Loucy (cell line): ENCODE data around the gene AIF1L.

Experiments
- H2AFZ ChIP-seq: fragments of 200-600 bp; sonication (generic); 2 replicates; pipeline ENCODE4 v1.6.0; 2016; ENCODE audit warnings: antibody characterized with exemption, mild to moderate bottlenecking, low read length, moderate library complexity
- H3F3A ChIP-seq: fragments of 200-600 bp; 2 replicates; pipeline ENCODE4 v1.6.0; 2016; ENCODE audit warnings: antibody characterized with exemption, low read depth, mild to moderate bottlenecking
- H3K27me3 ChIP-seq: fragments of 200-600 bp; sonication (generic); 2 replicates; pipeline ENCODE4 v1.6.1; 2014; ENCODE audit warnings: low read length, mild to moderate bottlenecking; ENCODE audit not compliant: insufficient read depth, poor library complexity, severe bottlenecking
- H3K36me3 ChIP-seq: fragments of 200-600 bp; sonication (generic); 2 replicates; pipeline ENCODE4 v1.6.1; 2016; ENCODE audit warnings: low read length; ENCODE audit not compliant: insufficient read depth
- H3K4me1 ChIP-seq: fragments of 200-600 bp; sonication (generic); 2 replicates; pipeline ENCODE4 v1.5.1; 2014; ENCODE audit warnings: low read length, mild to moderate bottlenecking; ENCODE audit not compliant: insufficient read depth, poor library complexity, severe bottlenecking
- H3K4me2 ChIP-seq: fragments of 200-600 bp; sonication (generic); 2 replicates; pipeline ENCODE4 v1.6.0; 2014; ENCODE audit warnings: antibody characterized with exemption, low read length, low read depth, mild to moderate bottlenecking; ENCODE audit not compliant: poor library complexity, severe bottlenecking
- H3K4me3 ChIP-seq: fragments of 200-600 bp; sonication (generic); 2 replicates; pipeline ENCODE4 v1.5.1; 2014; ENCODE audit warnings: low read length, mild to moderate bottlenecking, mixed read lengths; ENCODE audit not compliant: poor library complexity, severe bottlenecking
- H3K79me2 ChIP-seq: fragments of 200-600 bp; sonication (generic); 2 replicates; pipeline ENCODE4 v1.6.1; 2014; ENCODE audit warnings: low read length; ENCODE audit not compliant: insufficient read depth
- H3K9ac ChIP-seq: fragments of 200-600 bp; sonication (generic); 2 replicates; pipeline ENCODE4 v1.6.0; 2014; ENCODE audit warnings: mild to moderate bottlenecking, low read depth, low read length, moderate library complexity; ENCODE audit not compliant: poor library complexity, severe bottlenecking
- H3K9me2 ChIP-seq: fragments of 200-600 bp; sonication (generic); replicated peaks from 2 replicates; pipeline ENCODE4 v1.6.1; 2016; ENCODE audit warnings: low read depth, low read length, mixed read lengths
- H3K9me3 ChIP-seq: fragments of 200-600 bp; sonication (generic); 2 replicates; pipeline ENCODE4 v1.6.1; 2014; ENCODE audit warnings: mild to moderate bottlenecking, antibody characterized with exemption, low read length, low read depth; ENCODE audit not compliant: insufficient read depth
- H4K20me1 ChIP-seq: fragments of 200-600 bp; sonication (generic); 2 replicates; pipeline ENCODE4 v1.6.0; 2014; ENCODE audit warnings: antibody characterized with exemption, low read length, mild to moderate bottlenecking; ENCODE audit not compliant: insufficient read depth, poor library complexity, severe bottlenecking
- CTCF ChIP-seq: fragments of 200-600 bp; sonication (generic); conservative IDR thresholded peaks from 2 replicates; pipeline ENCODE4 v1.5.1; 2014; ENCODE audit warnings: mild to moderate bottlenecking, antibody characterized with exemption, low read length
- EZH2phosphoT487 ChIP-seq: fragments of 200-600 bp; IDR thresholded peaks from 2 replicates; pipeline ENCODE4 v1.6.1; 2018; ENCODE audit warnings: antibody characterized with exemption, mild to moderate bottlenecking, moderate library complexity, borderline replicate concordance

The AIF1L gene

GRCh38 chr9:131051592-131052517 lies 44.5 kb upstream of the AIF1L start:
- Histone ChIP-seq H4K20me1 (no peaks in the 10 kb centered on the region), H3F3A (no peaks in the 10 kb centered on the region), H3K4me1 (no peaks in the 10 kb centered on the region), H3K9ac (no peak overlapping the region), H3K9me3 (no peaks in the 10 kb centered on the region), H3K36me3 (no peaks in the 10 kb centered on the region), H3K4me2 (no peak overlapping the region), H3K4me3 (no peak overlapping the region), H3K27me3 (no peaks in the 10 kb centered on the region), H3K79me2 (no peaks in the 10 kb centered on the region), H3K9me2 (no peaks in the 10 kb centered on the region), H2AFZ (no peak overlapping the region)
- TF ChIP-seq EZH2phosphoT487 (no peak), CTCF (no peak)

- no peaks in the 10 kb centered on the region for H3K27me3 ChIP-seq
- no peak overlapping the region for H3K4me3 ChIP-seq
- H3K79me2 ChIP-seq = no peaks in the 10 kb centered on the region
- no peaks in the 10 kb centered on the region for H4K20me1 ChIP-seq
- H3K9ac ChIP-seq = no peak overlapping the region
- no peaks in the 10 kb centered on the region for H3K9me3 ChIP-seq
- H2AFZ ChIP-seq = no peak overlapping the region
- H3K4me2 ChIP-seq = no peak overlapping the region
- H3F3A ChIP-seq = no peaks in the 10 kb centered on the region
- no peaks in the 10 kb centered on the region for H3K36me3 ChIP-seq
- TF ChIP-seq CTCF = no peak
- TF ChIP-seq EZH2phosphoT487 = no peak
- no peaks in the 10 kb centered on the region for H3K4me1 ChIP-seq
- no peaks in the 10 kb centered on the region for H3K9me2 ChIP-seq
Observed at GRCh38 chr9:131053896-131054295, 42.4 kb upstream of the AIF1L start.

- H3K9me3 ChIP-seq = no peaks in the 10 kb centered on the region
- no peak overlapping the region for H3K4me3 ChIP-seq
Observed at GRCh38 chr9:131056781-131057506, 39.4 kb upstream of the AIF1L start.

More at GRCh38 chr9:131056781-131057506, 39.4 kb upstream of the AIF1L start:
- no peaks in the 10 kb centered on the region for H3K36me3 ChIP-seq
- H3K9ac ChIP-seq = no peak overlapping the region
- H3K4me1 ChIP-seq = no peaks in the 10 kb centered on the region
- H2AFZ ChIP-seq = no peak overlapping the region
- no peak for TF ChIP-seq CTCF
- TF ChIP-seq EZH2phosphoT487 = no peak
- H3K79me2 ChIP-seq = no peaks in the 10 kb centered on the region
- no peak overlapping the region for H3K4me2 ChIP-seq
- no peaks in the 10 kb centered on the region for H4K20me1 ChIP-seq
- H3K27me3 ChIP-seq = no peaks in the 10 kb centered on the region
- H3F3A ChIP-seq = no peaks in the 10 kb centered on the region
- no peaks in the 10 kb centered on the region for H3K9me2 ChIP-seq
